NB4 (cell line): ENCODE results near the gene SYNE3.

Experiments used
- CTCF ChIP-seq: IDR thresholded peaks from one replicate; pipeline ENCODE4 v1.5.1; 2012; ENCODE audit warnings: low read depth, low read length
- MAX ChIP-seq: IDR thresholded peaks from 2 replicates; pipeline ENCODE4 v1.6.1; 2011; ENCODE audit warnings: low read depth, low read length
- POLR2A ChIP-seq: IDR thresholded peaks from 2 replicates; pipeline ENCODE4 v1.6.1; 2011; ENCODE audit warnings: mild to moderate bottlenecking; ENCODE audit not compliant: insufficient read length; ENCODE audit errors: extremely low read depth

- TF ChIP-seq CTCF (no peak), POLR2A (no peak), MAX (no peak)
Measured at GRCh38 chr14:95502381-95502950, 14.0 kb downstream of the SYNE3 start.
